NCI-H2196 (cell line): ENCODE data around the gene PCDHGB6.
"Not testable (repeated sequence)": the region's sequence is repeated elsewhere in the genome, so short reads cannot be mapped to it uniquely, and the experiment has no call there.

Experiments used
- DNase-seq: peaks from one replicate; lab custom pipeline; 2025; ENCODE audit not compliant: unreplicated experiment; lab: John Stamatoyannopoulos, UW

The PCDHGB6 gene

DNA sequence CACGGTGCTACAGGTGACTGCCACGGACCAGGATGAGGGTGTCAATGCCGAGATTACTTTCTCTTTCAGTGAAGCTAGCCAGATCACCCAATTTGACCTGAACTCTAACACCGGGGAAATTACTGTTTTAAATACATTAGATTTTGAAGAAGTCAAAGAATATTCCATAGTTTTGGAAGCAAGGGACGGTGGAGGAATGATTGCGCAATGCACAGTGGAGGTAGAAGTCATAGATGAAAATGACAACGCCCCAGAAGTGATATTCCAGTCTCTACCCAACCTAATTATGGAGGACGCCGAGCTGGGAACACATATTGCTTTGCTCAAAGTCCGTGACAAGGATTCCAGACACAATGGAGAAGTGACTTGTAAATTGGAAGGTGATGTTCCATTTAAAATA, 19.2 kb upstream of the PCDHGB6 start:
- no peak for DNase-seq

GRCh38 chr5:141389153-141390042, 18.4 kb upstream of the PCDHGB6 start:
- no peak for DNase-seq

GRCh38 chr5:141392429-141393198, 15.2 kb upstream of the PCDHGB6 start, which contains the start of gene PCDHGA8:
PCDHGA8 (plus strand) TSS chr5:141392633; CDS start chr5:141392814, 181 bp downstream.
- DNase-seq, result no peak

- no peak for DNase-seq
These were observed 14.6 kb upstream of the PCDHGB6 start for GRCh38 chr5:141393267-141393666.

DNA sequence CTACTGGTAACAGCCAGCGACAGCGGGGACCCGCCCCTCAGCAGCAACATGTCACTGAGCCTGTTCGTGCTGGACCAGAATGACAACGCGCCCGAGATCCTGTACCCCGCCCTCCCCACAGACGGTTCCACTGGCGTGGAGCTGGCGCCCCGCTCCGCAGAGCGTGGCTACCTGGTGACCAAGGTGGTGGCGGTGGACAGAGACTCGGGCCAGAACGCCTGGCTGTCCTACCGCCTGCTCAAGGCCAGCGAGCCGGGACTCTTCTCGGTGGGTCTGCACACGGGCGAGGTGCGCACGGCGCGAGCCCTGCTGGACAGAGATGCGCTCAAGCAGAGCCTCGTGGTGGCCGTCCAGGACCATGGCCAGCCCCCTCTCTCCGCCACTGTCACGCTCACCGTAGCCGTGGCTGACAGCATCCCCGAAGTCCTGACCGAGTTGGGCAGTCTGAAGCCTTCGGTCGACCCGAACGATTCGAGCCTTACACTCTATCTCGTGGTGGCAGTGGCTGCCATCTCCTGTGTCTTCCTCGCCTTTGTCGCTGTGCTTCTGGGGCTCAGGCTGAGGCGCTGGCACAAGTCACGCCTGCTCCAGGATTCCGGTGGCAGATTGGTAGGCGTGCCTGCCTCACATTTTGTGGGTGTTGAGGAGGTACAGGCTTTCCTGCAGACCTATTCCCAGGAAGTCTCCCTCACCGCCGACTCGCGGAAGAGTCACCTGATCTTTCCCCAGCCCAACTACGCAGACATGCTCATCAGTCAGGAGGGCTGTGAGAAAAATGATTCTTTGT, 13.2 kb upstream of the PCDHGB6 start:
- not testable (repeated sequence) for DNase-seq

GRCh38 chr5:141397756-141398551, 9.9 kb upstream of the PCDHGB6 start, which contains the start of gene PCDHGB5:
PCDHGB5 (plus strand) TSS chr5:141397947; CDS start chr5:141398128, 181 bp downstream.
- DNase-seq, result not testable (repeated sequence)

GRCh38 chr5:141398608-141399007, 9.2 kb upstream of the PCDHGB6 start:
- DNase-seq, result no peak

DNA sequence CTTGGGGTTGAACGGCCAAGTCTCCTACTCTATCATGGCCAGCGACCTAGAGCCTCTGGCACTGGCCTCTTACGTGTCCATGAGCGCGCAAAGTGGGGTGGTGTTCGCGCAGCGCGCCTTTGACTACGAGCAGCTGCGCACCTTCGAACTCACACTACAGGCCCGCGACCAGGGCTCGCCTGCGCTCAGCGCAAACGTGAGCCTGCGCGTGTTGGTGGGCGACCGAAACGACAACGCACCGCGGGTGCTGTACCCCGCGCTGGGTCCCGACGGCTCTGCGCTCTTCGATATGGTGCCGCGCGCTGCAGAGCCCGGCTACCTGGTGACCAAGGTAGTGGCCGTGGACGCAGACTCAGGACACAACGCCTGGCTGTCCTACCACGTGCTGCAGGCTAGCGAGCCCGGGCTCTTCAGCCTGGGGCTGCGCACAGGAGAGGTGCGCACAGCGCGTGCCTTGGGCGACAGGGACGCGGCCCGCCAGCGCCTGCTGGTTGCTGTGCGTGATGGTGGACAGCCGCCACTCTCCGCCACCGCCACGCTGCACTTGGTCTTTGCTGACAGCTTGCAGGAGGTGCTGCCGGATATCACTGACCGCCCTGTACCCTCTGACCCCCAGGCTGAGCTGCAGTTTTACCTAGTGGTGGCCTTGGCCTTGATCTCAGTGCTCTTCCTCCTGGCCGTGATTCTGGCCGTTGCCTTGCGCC, 8.1 kb upstream of the PCDHGB6 start:
- no peak for DNase-seq

GRCh38 chr5:141402553-141403243, 5.1 kb upstream of the PCDHGB6 start, which contains the start of gene PCDHGA9:
PCDHGA9 (plus strand) TSS chr5:141402778; CDS start chr5:141402953, 175 bp downstream.
- DNase-seq, result peak; percentile 3

DNA sequence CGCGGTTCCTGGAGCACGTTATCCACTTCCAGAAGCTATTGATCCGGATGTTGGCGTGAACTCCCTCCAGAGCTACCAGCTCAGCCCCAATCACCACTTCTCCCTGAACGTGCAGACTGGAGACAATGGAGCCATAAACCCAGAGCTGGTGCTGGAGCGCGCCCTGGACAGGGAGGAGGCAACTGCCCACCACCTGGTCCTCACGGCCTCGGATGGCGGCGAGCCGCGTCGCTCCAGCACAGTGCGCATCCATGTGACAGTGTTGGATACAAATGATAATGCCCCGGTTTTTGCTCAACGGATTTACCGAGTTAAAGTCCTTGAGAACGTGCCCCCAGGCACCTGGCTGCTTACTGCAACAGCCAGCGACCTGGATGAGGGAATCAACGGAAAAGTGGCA, 4.4 kb upstream of the PCDHGB6 start:
- no peak for DNase-seq

DNA sequence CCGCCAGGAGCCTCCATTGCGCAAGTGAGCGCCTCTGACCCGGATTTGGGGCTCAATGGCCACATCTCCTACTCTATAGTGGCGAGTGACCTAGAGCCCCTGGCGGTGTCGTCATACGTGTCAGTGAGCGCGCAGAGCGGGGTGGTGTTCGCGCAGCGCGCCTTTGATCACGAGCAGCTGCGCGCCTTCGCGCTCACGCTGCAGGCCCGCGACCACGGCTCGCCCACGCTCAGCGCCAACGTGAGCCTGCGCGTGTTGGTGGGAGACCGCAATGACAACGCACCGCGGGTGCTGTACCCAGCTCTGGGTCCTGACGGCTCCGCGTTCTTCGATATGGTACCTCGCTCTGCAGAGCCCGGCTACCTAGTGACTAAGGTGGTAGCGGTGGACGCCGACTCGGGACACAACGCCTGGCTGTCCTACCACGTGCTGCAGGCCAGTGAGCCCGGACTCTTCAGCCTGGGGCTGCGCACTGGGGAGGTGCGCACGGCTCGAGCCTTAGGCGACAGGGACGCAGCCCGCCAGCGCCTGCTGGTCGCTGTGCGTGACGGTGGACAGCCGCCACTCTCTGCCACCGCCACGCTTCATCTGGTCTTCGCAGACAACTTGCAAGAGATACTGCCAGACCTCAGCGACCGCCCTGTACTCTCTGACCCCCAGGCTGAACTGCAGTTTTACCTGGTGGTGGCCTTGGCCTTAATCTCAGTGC, 1.9 kb downstream of the PCDHGB6 start:
- DNase-seq, result no peak

GRCh38 chr5:141411575-141411974, 3.8 kb downstream of the PCDHGB6 start:
- DNase-seq, result no peak

GRCh38 chr5:141412854-141413539, 5.2 kb downstream of the PCDHGB6 start, which contains the start of gene PCDHGA10:
PCDHGA10 (plus strand) TSS chr5:141412987; CDS start chr5:141413176, 189 bp downstream.
- no peak for DNase-seq

DNA sequence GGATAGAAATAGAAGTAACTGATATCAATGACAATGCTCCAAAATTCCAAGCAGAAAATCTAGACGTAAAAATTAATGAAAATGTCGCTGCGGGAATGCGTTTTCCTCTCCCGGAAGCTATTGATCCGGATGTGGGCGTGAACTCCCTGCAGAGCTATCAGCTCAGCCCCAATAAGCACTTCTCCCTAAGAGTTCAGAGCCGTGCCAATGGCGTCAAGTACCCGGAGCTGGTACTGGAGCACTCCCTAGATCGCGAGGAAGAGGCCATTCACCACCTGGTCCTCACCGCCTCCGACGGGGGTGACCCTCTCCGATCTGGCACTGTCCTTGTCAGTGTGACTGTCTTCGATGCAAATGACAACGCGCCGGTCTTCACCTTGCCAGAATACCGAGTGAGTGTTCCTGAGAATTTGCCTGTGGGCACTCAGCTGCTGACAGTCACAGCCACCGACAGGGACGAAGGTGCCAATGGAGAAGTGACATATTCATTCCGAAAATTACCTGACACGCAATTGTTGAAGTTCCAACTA, 5.8 kb downstream of the PCDHGB6 start:
- DNase-seq, result no peak

GRCh38 chr5:141414548-141415274, 6.9 kb downstream of the PCDHGB6 start:
- not testable (repeated sequence) for DNase-seq

DNA sequence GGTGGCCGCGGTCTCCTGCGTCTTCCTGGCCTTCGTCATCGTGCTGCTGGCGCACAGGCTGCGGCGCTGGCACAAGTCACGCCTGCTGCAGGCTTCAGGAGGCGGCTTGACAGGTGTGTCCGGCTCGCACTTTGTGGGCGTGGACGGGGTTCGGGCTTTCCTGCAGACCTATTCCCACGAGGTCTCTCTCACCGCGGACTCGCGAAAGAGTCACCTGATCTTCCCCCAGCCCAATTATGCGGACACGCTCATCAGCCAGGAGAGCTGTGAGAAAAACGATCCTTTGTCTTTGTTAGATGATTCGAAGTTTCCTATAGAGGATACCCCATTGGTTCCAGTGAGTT, 7.4 kb downstream of the PCDHGB6 start:
- not testable (repeated sequence) for DNase-seq
